Subcutaneous adipose tissue (tissue), 4 donors: ENCODE measurements around the gene AMPD2. TPM values are rescaled to one million over a fixed set of nuclear protein-coding genes. Genes with fewer than 3 reads are reported as not detected.

Experiments
- total RNA-seq, 4 donors: library from RNA; depleted of rRNA; stranded (reverse); fragments of >200 nt; gene quantifications; one replicate each; pipeline ENCODE4 v1.1.0, GENCODE V29; 2016
- TF ChIP-seq, protein P1 (sequence below): fragments of 450-650 bp; IDR thresholded peaks from one replicate; pipeline ENCODE4 v1.5.1; 2016; ENCODE audit warnings: low read depth, mild to moderate bottlenecking, control low read depth, antibody characterized with exemption, moderate library complexity

Gene AMPD2
- total RNA-seq, 4 donors from 2014 or later, result 20.2 to 27.9 (median 25.3) TPM

DNA sequence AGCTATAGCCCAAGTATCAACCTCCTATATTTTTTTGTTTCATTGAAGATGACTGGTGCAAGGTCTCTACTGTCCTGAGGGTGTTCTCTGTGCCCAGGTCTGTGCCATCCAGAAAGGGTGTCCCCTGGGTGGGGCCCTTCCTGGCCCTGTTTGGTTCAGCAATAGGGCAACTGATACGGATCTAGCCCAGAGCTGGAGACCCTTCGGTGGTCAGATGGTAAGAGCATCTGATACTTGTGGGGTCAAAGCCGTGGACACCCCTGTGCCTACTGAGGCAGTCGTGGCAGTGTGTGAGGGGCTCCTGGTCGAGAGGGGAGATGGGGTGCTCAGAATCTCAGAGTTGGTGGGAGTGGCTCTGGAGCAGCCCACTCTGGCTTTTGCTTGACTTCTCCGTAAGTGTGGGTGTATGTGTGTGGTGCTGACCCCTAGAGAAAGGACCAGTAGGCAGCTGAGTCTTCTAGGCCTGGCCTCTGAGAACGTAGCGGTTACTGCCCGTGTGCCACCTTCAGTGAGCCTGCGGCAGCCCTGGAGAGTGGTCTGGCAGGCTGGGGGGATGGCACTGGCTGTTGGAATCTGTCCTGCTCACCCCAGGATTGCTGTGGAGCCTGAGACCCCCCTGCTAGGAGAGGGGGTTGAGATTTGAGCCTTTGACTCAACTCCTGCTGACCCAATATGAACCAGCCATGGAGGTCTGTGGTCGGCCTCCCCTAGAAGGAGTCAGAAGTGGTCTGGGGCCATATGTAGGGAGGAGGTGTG is 2.7 kb downstream of the AMPD2 start:
- TF ChIP-seq, protein P1, sequence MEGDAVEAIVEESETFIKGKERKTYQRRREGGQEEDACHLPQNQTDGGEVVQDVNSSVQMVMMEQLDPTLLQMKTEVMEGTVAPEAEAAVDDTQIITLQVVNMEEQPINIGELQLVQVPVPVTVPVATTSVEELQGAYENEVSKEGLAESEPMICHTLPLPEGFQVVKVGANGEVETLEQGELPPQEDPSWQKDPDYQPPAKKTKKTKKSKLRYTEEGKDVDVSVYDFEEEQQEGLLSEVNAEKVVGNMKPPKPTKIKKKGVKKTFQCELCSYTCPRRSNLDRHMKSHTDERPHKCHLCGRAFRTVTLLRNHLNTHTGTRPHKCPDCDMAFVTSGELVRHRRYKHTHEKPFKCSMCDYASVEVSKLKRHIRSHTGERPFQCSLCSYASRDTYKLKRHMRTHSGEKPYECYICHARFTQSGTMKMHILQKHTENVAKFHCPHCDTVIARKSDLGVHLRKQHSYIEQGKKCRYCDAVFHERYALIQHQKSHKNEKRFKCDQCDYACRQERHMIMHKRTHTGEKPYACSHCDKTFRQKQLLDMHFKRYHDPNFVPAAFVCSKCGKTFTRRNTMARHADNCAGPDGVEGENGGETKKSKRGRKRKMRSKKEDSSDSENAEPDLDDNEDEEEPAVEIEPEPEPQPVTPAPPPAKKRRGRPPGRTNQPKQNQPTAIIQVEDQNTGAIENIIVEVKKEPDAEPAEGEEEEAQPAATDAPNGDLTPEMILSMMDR, result no peak

DNA sequence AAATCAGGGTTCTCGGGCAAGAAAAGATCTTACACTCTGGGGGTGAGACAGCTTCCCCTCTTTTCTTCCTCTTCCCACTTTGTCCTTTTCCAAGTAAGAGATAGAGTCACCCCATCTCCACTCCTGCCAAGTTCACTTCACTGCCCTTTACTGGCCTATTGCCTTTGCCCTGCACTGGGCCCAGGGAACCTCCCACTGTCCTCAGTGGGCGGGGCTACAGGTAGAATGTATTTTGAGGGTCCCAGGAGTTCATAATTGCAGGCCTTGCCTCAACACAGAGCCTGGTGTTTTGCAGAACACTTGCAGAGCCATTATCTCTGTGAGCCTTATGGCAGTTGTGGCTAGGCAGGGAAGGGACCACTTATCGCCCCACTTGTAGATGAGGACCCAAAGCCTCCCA is 3.3 kb downstream of the AMPD2 start:
- TF ChIP-seq, protein P1, result no peak

DNA sequence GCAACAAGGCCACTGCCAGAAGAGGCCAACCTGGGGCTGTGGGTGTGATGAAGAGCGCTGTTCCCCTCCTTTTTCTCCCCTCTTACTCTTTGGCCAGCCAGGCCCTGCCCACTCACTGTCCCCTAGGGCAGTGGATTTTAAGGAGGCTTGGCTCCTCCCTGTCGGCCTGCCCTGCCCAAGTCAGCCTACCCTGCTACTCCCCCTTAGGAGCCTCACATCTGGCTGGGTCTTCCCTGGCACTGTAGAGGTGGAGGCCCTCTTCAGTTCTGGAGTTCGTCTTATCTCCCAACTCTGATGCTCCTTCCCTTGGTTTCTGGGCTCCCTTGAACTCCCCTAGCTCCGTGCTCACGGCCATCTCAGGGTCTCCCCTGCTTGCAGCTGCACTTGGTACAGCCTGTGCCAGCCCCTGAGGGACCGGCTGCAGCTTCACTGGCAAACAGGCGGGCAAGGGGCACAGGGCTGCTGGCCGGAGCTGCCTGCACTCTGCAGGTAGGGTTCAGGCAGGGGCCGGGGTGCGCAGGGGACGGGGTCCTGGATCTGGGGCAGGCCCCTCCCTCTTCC is 4.0 kb downstream of the AMPD2 start:
- TF ChIP-seq, protein P1, result no peak

DNA sequence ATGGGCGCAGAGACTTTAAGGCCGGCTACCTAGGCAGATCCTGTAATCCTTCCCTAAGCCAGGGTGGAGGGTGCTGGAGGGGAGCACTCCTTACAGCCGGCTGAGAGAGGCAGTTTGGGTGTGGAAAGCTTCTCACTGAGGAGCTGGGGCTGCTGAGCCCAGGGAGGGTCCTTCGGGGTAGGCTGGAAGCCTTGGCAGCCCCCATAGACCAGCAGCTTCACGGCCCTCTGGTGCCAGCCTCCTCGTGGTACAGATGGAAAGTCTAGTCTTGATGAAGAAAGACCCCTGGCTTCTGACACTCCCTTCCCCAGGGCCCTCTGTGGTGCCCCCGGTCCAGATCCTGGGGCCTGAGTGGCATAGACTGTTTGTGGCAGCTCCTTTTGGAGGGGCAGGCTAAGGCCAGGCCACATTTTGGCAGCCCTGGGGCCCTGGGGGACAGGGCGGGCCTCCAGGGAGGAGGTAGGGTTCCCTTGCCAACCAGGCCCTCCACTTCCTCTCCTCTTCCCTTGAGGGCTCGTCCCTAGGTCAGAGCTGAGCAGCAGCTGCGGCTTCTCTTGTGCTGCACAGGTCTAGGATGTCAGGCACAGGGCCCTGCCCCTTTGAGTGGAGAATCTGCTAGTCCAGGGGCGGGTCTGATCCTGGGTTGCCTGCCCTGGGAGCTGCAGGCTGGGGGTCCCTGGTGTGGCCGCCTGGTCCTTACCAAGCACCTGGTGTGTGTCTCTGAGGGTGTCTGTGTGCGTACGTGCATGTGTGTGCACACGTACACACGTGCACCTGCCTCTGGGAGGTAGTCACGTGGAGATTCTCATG is 4.8 kb downstream of the AMPD2 start:
- TF ChIP-seq, protein P1, result no peak

DNA sequence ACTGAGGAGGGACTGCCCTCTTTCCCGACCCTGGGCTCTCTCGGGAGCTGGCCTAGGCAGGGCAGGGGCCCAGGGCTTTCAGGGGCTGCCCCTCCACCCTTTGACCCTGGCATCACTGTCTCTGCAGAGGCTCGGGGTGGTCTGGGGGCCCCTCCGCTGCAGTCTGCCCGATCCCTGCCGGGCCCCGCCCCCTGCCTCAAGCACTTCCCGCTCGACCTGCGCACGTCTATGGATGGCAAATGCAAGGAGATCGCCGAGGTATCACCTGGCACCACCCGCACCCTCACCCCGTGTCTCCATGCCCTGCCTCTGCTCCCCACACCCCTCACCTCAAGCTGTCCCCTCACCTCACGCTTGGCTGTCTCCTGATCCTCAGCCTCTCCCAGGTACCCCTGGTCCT is 5.5 kb downstream of the AMPD2 start:
- TF ChIP-seq, protein P1, result no peak

DNA sequence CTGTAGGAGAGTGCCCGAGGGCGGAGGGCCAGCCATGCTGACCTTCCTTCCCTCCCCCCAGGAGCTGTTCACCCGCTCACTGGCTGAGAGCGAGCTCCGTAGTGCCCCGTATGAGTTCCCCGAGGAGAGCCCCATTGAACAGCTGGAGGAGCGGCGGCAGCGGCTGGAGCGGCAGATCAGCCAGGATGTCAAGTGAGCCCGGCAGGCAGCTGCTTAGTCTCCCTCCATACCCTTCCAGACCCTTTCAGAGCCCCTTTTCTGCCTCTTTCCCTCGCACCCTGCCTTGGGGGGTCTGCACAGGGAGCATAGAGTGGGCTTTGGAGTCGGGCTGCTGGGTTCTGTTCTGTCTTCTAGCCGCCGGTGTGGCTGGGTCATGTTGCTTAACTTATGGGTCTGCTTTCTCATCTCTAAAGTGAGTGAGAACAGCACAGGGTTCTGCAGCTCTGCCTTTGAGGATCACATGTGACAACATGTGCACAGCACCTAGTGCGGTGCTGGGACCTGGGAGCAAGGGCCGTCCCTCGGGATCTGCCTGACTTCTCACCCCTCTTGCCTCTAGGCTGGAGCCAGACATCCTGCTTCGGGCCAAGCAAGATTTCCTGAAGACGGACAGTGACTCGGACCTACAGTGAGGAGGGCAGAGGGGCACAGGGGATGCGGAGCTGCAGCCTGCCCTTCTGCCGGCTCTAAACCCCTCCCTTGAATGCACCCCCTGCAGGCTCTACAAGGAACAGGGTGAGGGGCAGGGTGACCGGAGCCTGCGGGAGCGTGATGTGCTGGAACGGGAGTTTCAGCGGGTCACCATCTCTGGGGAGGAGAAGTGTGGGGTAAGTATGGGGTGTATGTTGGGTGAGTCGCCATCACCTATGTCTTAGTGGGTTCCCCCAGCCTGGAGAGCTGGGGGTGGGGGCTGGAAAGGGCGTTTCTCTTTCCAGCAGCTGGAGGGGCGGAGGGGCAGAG is 6.2 kb downstream of the AMPD2 start:
- TF ChIP-seq, protein P1, result no peak
